ENCODE data around the gene TIMM21. TPM values are rescaled to one million over a fixed set of nuclear protein-coding genes. Genes with fewer than 3 reads are reported as not detected.

The TIMM21 gene
- total RNA-seq, 1 experiment from 2014 or later: 46.0 TPM

GRCh38 chr18:74153377-74153776, 5.1 kb downstream of the TIMM21 start:
- Histone ChIP-seq H3K18ac (ENCODE audit: insufficient read length, low read depth, low read length) (no peak overlapping the region), H2BK15ac (ENCODE audit: low read depth, low read length) (no peak overlapping the region), H3K4me1 (ENCODE audit: insufficient read depth, low read length) (no peaks in the 10 kb centered on the region), H3K79me1 (ENCODE audit: insufficient read depth, low read depth, low read length, poor library complexity, severe bottlenecking) (peaks cover 3% of the 10 kb centered on the region), H3K27ac (ENCODE audit: insufficient read length, low read depth, low read length) (no peak overlapping the region), H4K20me1 (ENCODE audit: control insufficient read depth, insufficient read depth, insufficient read length) (no peaks in the 10 kb centered on the region), H4K91ac (ENCODE audit: insufficient read length, low read depth, low read length) (no peak overlapping the region), H3K14ac (ENCODE audit: insufficient read depth, low read length) (no peak overlapping the region), H2BK12ac (ENCODE audit: insufficient read length, low read depth, low read length) (no peak overlapping the region), H2BK20ac (ENCODE audit: low read depth, low read length, poor library complexity, severe bottlenecking) (no peak overlapping the region), H3K9ac (ENCODE audit: extremely low read depth, insufficient read length, low read length) (no peak overlapping the region), H3K27me3 (ENCODE audit: insufficient read depth, low read length) (no peaks in the 10 kb centered on the region), H2BK5ac (ENCODE audit: insufficient read length, low read length) (no peak overlapping the region), H3T11ph (ENCODE audit: low read length) (no peak overlapping the region), H2BK120ac (ENCODE audit: low read depth, low read length, poor library complexity, severe bottlenecking) (no peak overlapping the region), H2AK5ac (ENCODE audit: insufficient read length, low read length) (no peak overlapping the region), H2AFZ (ENCODE audit: low read length) (no peak overlapping the region), H4K5ac (ENCODE audit: insufficient read length, low read depth, low read length) (no peak overlapping the region), H4K8ac (replicated peaks; ENCODE audit: insufficient read length, low read depth, low read length) (no peak overlapping the region), H3K4ac (ENCODE audit: low read depth, low read length) (no peak overlapping the region), H3K9me3 (ENCODE audit: control insufficient read depth, low read depth, low read length) (no peaks in the 10 kb centered on the region), H3K4me2 (ENCODE audit: insufficient read depth, insufficient read length, low read length) (no peak overlapping the region), H3K23ac (ENCODE audit: insufficient read length, low read depth, low read length) (no peak overlapping the region), H3K79me2 (ENCODE audit: insufficient read depth, low read length) (peaks cover 17% of the 10 kb centered on the region), H3K23me2 (ENCODE audit: insufficient read length, low read depth, low read length, poor library complexity, severe bottlenecking) (peaks cover 3% of the 10 kb centered on the region), H3K56ac (ENCODE audit: insufficient read length, low read depth, low read length) (no peak overlapping the region)
- Mint-ChIP-seq H3K4me3 (no peak overlapping the region), H3K9me3 (no peaks in the 10 kb centered on the region), H3K27me3 (ENCODE audit: low read depth) (no peaks in the 10 kb centered on the region), H3K36me3 (ENCODE audit: insufficient read depth in 1 of 3, low read depth in 3 of 3) (peaks cover 10 to 47% (median 36%) of the 10 kb centered on the region in 3 experiments; a peak in 6 of 7 replicates), H3K4me1 (peaks cover 12 to 17% of the 10 kb centered on the region in 2 experiments), H3K27ac (no peak overlapping the region; a peak in 1 of 7 replicates)
- TF ChIP-seq CTCF (conservative IDR thresholded peaks at IDR 0.05): no peak
- no CpG with 5 or more reads among the region's 4 CpGs for WGBS (ENCODE audit: extremely low coverage, insufficient read length, low lambda C conversion rate)
- no peak for DNase-seq
